ENCODE measurements around the gene SPR. TPM values are rescaled to one million over a fixed set of nuclear protein-coding genes. Genes with fewer than 3 reads are reported as not detected.

The SPR gene
- total and polyA plus RNA-seq, 2 of the 13 experiments (the other 11 are each of a cell fraction or from before 2014, with no cell fraction given), result 34.0 to 96.0 TPM

DNA sequence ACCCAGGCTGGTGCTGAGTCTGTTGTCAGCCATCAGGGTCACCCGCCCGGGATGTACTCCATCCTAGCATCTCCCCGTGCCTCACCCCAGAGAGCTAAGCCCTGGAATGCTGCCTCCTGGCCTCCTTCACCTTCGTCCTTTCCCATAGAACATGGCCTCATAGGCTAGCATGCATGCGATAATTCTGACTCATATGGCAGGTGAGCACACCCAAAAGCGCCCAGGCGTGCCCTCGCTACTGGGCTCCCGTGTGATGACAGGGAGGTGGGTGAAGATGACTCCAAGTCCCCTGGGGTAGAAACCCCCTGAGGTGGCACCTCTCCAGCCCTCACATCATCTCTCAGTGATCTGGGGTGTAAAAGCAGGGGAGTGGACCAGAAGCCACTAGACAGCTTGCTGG, 7.3 kb downstream of the SPR start:
- POLR2A ChIA-PET, result interaction anchor here (1.4 kb wide), 1 partner anchor 23 kb away, joined by 6 read pairs; the partner anchor contains the start of gene EMX1
- no peak overlapping the region for H2AFZ ChIP-seq (ENCODE audit: low read length)
- WGBS (ENCODE audit: low lambda C conversion rate), result 88% methylated on average over 9 of the region's 9 CpGs
- FAIRE-seq, result no peak
- BruUV-seq (replicated peaks), result no TSS peak
- peaks cover 3% of the 10 kb centered on the region for H3K79me2 ChIP-seq (ENCODE audit: insufficient read depth, low read length)
- peaks cover 12 to 48% of the 10 kb centered on the region in 2 experiments for H3K27me3 ChIP-seq (ENCODE audit: control insufficient read depth in 1 of 2, insufficient read depth in 2 of 2, low read length in 2 of 2)
- peaks cover 9 to 19% of the 10 kb centered on the region in 2 experiments for H3K36me3 ChIP-seq (replicated peaks in 1 of 2; ENCODE audit: control insufficient read depth in 1 of 2, insufficient read depth in 2 of 2, low read length in 2 of 2)
- CTCF ChIA-PET (ENCODE audit: low intra/inter-chr PET ratio, low total read pairs), result interaction anchor here (3.3 to 5.1 kb wide), 2 partner anchors 40 to 79 kb away, joined by 22 to 67 read pairs; no protein-coding TSS in a partner anchor
- intact Hi-C loops (cut with micrococcal nuclease; ENCODE audit: unreplicated experiment) (no loop called here), in situ Hi-C loops (cut with HindIII; ENCODE audit: extremely low pct_ligation_motif_present, low pct_unique_long_range_greater_than_20kb) (loop anchor here (5.0 kb wide), 2 partner anchors 43 to 283 kb away; no protein-coding TSS in a partner anchor)
- H3K4me1 ChIP-seq (ENCODE audit: insufficient read depth, low read length), result peaks cover 31% of the 10 kb centered on the region
- no peak overlapping the region for H3K4me3 ChIP-seq (replicated peaks in 1 of 3; ENCODE audit: insufficient read depth in 1 of 3, low read depth in 2 of 3, low read length in 3 of 3)
- no peak overlapping the region for H3K9ac ChIP-seq (ENCODE audit: insufficient read depth, low read depth, low read length)
- H3K9me3 ChIP-seq (ENCODE audit: low read length), result no peaks in the 10 kb centered on the region
- TF ChIP-seq MBD4 (IDR thresholded peaks at IDR 0.05; ENCODE audit: borderline replicate concordance, low read length), result no peak
- no peak for TF ChIP-seq SRF (IDR thresholded peaks at IDR 0.05; ENCODE audit: low read depth, low read length)
- TF ChIP-seq HMGA1 (CRISPR knock-in tag; conservative IDR thresholded peaks at IDR 0.05), result no peak
- no peak for TF ChIP-seq HNF4A (CRISPR knock-in tag; IDR thresholded peaks at IDR 0.05)
- no peak for TF ChIP-seq MAFK (conservative IDR thresholded peaks at IDR 0.05 in 1 of 2, IDR thresholded peaks at IDR 0.05 in 1 of 2; ENCODE audit: low read length in 2 of 2)
- no peak for TF ChIP-seq ZNF556 (CRISPR knock-in tag; IDR thresholded peaks at IDR 0.05; ENCODE audit: borderline replicate concordance)
- TF ChIP-seq ZNF781 (CRISPR knock-in tag; IDR thresholded peaks at IDR 0.05; ENCODE audit: borderline replicate concordance, not compliant biosample characterization), result no peak
- no peak for TF ChIP-seq RFX1 (IDR thresholded peaks at IDR 0.05)
- no peak for TF ChIP-seq ETV6 (CRISPR knock-in tag; conservative IDR thresholded peaks at IDR 0.05)
- no peak for DNase-seq (ENCODE audit: low spot score)
- no peak overlapping the region for H3K4me2 ChIP-seq (ENCODE audit: low read depth, low read length)
- H4K20me1 ChIP-seq (ENCODE audit: insufficient read depth, low read length), result peaks cover 13% of the 10 kb centered on the region
- no peak for ATAC-seq
- H3K27ac ChIP-seq (ENCODE audit: extremely low read length, insufficient read depth, low read length), result no peak overlapping the region

DNA sequence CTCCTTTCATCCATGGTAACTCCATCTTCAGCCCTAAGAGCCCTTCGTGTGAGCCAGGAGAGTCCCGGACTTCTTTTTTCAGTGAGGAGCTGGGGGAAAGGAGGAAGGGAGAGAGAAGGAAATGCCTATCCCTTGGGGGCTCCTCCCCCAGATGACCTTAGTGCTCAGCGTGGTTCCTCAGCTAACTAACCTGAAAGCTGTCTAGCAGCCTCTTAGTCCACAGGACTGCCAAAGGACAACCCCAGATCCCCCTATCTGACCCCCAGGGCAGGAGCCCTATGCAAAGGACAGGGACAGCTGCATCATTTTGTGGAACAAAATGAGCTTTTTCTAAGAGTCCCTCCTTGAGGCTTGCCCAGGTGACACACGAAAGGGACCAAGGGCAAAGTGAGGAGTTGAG, 7.9 kb downstream of the SPR start:
- peaks cover 12 to 52% of the 10 kb centered on the region in 2 experiments for H3K27me3 ChIP-seq (ENCODE audit: control insufficient read depth in 1 of 2, insufficient read depth in 2 of 2, low read length in 2 of 2)
- BruUV-seq (replicated peaks), result no TSS peak
- H3K36me3 ChIP-seq (replicated peaks in 1 of 2; ENCODE audit: control insufficient read depth in 1 of 2, insufficient read depth in 2 of 2, low read length in 2 of 2), result peaks cover 9 to 16% of the 10 kb centered on the region in 2 experiments
- DNase-seq (ENCODE audit: low spot score) (no peak), ATAC-seq (no peak), FAIRE-seq (no peak)
- in situ Hi-C loops (cut with HindIII; ENCODE audit: extremely low pct_ligation_motif_present, low pct_unique_long_range_greater_than_20kb), result no loop called here
- intact Hi-C loops (cut with micrococcal nuclease; ENCODE audit: unreplicated experiment), result no loop called here
- H3K9me3 ChIP-seq (ENCODE audit: low read length), result no peaks in the 10 kb centered on the region
- peak overlapping the region; percentile 82 for H3K4me2 ChIP-seq (ENCODE audit: low read depth, low read length)
- H4K20me1 ChIP-seq (ENCODE audit: insufficient read depth, low read length), result peaks cover 7% of the 10 kb centered on the region; the same call in 1 of the 2 replicates
- H3K4me1 ChIP-seq (ENCODE audit: insufficient read depth, low read length), result peaks cover 25% of the 10 kb centered on the region
- no peak overlapping the region for H3K27ac ChIP-seq (ENCODE audit: extremely low read length, insufficient read depth, low read length)
- 11% methylated on average over 4 of the region's 4 CpGs for WGBS (ENCODE audit: low lambda C conversion rate)
- no peak overlapping the region for H3K4me3 ChIP-seq (replicated peaks in 1 of 3; ENCODE audit: insufficient read depth in 1 of 3, low read depth in 2 of 3, low read length in 3 of 3)
- no peaks in the 10 kb centered on the region for H3K79me2 ChIP-seq (ENCODE audit: insufficient read depth, low read length)
- H3K9ac ChIP-seq (ENCODE audit: insufficient read depth, low read depth, low read length), result no peak overlapping the region
- H2AFZ ChIP-seq (ENCODE audit: low read length), result no peak overlapping the region
- POLR2A ChIA-PET, result interaction anchor here (1.2 kb wide), 1 partner anchor 8 kb away, joined by 3 read pairs; the partner anchor contains the start of gene SPR
- CTCF ChIA-PET (ENCODE audit: low intra/inter-chr PET ratio, low total read pairs), result interaction anchor here (5.1 kb wide), 1 partner anchor 39 kb away, joined by 67 read pairs; no protein-coding TSS in a partner anchor
- no peak for TF ChIP-seq HOXD1 (CRISPR knock-in tag; IDR thresholded peaks at IDR 0.05)
- TF ChIP-seq, protein P1, sequence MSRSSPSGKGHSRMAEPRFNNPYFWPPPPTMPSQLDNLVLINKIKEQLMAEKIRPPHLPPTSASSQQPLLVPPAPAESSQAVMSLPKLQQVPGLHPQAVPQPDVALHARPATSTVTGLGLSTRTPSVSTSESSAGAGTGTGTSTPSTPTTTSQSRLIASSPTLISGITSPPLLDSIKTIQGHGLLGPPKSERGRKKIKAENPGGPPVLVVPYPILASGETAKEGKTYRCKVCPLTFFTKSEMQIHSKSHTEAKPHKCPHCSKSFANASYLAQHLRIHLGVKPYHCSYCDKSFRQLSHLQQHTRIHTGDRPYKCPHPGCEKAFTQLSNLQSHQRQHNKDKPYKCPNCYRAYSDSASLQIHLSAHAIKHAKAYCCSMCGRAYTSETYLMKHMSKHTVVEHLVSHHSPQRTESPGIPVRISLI (CRISPR knock-in tag; IDR thresholded peaks at IDR 0.05; ENCODE audit: borderline replicate concordance), result no peak
- TF ChIP-seq, protein P2, sequence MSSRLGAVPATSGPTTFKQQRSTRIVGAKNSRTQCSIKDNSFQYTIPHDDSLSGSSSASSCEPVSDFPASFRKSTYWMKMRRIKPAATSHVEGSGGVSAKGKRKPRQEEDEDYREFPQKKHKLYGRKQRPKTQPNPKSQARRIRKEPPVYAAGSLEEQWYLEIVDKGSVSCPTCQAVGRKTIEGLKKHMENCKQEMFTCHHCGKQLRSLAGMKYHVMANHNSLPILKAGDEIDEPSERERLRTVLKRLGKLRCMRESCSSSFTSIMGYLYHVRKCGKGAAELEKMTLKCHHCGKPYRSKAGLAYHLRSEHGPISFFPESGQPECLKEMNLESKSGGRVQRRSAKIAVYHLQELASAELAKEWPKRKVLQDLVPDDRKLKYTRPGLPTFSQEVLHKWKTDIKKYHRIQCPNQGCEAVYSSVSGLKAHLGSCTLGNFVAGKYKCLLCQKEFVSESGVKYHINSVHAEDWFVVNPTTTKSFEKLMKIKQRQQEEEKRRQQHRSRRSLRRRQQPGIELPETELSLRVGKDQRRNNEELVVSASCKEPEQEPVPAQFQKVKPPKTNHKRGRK (CRISPR knock-in tag; IDR thresholded peaks at IDR 0.05), result no peak
